NCI-H345 (cell line): ENCODE measurements around the gene PRDM5.
A peak's percentile ranks its signal among the peaks of the same experiment; 100 is the strongest.

Experiments
- DNase-seq: peaks from one replicate; lab custom pipeline; 2025; lab: John Stamatoyannopoulos, UW

Gene PRDM5

DNA sequence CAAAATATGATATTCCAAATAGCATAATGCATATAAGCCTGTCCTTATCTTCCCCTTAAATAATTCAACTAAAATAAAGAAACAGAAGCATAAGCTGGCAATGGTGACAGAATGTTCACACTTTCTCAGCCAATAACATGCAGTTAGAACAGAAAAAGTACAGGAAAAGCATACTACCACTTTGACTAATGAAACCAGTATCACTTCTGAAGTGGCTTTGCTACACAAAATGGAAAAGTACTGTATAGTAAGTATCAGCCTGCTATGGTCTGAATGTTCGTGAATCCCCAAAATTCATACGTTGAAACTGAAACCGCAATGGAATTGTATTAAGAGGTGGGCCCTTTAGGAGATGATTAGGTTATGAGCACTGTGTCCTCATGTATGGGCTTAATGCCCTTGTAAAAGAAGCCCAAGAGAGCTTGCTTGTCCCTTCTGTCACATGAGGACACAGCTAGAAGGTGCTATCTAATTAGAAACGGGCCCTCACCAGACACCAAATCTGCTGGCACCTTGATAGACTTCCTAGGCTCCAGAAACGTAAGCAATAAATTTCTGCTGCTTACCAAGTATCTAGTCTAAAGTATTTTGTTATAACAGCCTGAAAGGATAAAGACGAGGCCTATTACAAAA is 102.6 kb downstream of the PRDM5 start:
- DNase-seq, result no peak

DNA sequence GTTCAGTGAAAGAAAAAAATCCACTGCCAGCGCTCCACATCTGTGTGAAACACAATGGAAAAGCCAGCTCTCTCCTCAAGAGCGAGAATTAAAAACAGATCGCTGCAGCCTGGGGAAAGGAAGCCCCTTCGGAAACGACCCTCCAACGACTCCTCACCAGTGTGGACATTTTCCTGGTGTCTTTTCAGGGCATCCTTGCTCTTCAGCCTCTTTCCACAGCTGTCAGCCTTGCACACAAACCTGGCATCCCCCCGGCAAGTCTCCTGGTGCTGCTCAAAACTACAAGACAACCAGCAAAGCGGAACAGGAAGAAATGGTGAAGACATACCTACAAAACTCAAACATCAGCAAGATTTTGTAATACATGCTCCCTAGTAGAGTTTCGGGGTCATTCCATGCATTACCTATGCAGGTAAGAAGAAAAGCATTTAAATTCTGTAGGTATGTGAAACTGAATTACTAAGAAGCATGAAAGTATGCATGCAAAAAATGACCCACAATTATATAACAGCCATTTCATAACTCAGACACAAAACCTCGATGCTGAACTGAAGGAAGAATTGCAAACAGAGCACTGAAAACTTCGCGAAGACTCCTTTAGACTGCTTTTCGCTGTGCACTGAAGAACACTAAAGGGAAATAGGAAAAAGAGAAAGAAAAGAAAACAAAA is 106.1 kb downstream of the PRDM5 start:
- no peak for DNase-seq

DNA sequence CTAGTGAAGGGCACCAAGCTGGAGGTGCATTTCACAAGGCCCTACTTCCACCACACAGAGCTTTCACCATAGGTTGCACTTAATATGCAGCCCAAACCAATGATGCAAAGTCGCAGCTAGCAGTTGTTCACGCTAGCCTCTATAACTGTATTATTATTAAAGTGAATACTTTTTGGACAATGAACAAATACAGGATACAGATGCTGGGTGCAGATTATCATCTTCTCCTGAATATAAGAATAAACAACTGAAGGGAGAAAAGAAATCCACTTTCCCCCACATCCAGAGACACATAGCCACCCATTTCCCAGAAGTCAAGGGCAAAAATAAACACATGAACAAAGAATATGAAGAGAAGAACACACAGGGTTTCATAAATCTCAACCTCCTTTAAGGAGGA is 107.2 kb downstream of the PRDM5 start:
- no peak for DNase-seq

DNA sequence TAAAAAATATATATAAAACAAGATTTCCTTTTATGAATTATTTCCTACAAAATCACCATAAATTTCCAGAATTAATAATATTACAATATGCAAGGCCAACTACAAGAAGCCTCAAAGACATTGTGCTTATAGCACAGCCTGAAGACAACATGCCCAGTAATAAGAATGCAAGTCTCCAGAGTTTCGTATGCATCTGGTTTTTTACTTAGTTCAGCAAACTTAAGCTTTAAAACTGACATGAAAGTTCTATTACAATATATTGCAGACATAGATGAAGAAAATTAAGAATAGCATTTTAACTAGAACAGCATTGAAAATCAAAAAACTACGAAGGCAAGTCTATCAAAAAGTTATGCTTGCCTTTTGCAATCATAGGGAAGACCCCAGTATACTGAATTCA is 107.6 kb downstream of the PRDM5 start:
- DNase-seq, result no peak

DNA sequence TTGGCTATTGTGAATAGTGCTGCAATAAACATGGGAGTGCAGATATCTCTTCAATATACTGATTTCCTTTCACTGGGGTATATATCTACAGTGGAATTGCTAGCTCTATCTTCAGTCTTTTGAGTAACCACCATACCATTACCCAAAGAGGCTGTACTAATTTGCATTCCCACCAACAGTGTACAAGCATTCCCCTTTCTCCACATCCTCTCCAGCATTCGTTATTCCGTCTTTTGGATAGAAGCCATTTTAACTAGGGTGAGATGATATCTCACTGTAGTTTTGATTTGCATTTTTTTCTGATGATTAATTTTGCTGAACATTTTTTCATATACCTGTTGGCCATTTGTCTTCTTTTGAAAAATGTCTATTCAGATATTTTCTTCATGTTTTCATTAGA is 110.3 kb downstream of the PRDM5 start:
- no peak for DNase-seq

DNA sequence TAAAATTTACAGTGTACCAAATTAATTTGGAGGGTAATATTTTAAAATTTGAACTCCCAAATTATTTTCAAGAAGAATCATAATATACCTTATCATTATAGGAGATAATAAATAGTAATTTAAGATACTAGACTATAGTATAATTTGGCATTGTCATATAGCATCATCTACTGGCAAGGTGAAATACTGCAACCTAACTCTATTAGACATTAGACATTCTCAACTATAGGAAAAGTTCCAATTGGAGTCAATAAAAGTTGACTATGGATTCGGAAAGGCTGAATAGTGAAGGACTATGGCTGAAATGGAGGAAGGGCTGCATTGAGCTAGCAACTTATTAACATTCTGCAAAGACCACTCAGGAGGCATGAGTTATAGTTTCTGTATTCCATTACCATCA is 113.0 kb downstream of the PRDM5 start:
- no peak for DNase-seq

DNA sequence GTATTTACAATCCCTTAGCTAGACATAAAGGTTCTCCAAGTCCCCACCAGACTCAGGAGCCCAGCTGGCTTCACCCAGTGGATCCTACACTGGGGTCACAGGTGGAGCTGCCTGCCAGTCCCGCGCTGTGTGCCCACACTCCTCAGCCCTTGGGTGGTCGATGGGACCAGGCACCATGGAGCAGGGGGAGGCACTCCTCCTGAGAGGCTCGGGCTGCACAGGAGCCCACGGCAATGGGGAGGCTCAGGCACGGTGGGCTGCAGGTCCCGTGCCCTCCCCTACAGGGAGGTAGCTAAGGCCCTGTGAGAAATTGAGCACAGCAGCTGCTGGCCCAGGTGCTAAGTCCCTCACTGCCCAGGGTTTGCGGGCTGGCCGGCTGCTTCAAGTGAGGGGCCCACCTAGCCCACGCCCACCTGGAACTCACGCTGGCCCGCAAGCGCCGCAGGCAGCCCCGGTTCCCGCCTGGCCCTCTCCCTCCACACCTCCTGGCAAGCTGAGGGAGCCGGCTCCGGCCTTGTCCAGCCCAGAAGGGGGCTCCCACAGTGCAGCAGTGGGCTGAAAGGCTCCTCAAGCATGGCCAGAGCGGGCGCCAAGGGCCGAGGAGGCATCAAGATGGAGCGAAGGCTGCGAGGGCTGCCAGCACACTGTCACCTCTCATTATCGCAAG is 113.9 kb downstream of the PRDM5 start:
- no peak for DNase-seq

DNA sequence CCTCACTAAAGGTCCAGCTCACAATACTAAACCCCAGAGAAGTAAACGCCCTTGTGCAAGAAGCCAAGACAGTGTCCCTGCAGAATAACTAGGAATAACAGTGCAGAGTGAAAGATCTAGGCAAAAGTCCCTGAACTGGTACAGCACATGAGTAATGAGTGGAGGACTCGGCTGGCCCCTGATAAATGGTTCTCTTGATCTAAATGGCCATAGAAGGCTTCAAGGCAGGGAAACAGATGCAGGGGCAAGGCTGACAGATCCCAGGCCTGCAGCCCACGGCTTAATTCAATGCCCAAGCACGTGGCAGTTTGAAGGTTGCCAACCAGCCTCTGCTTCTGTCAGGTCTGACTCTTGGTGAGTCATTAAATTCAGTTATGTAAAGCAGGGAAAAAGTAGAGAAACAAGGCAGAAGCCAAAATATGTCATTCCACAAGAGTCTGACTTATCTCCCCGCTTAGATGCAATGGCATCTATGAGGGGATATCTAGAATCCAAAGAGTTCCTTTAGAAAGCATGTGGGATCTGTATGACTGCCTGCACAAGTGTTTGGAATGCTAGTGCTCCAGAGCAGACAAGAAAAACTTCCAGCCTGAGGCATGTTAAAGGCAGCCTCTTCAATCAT is 121.3 kb downstream of the PRDM5 start:
- no peak for DNase-seq

DNA sequence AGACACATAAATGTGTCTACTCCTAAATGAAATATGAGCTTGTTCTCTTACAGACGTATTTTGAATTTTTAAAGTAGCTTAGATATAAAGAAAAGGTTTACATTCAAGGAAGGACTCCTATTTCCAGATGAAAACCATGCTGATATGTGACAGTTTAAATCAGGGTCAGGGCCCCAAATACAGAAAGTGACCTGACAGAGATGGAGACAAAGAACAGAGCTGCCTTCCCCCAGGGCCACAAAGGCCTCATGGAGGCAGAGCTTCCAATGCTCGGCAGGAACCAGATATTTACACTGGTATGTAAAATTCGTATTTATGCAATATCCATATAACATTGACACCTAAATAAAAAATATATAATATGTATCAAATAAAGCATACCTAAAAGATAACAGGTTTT is 124.0 kb downstream of the PRDM5 start:
- DNase-seq, result no peak

DNA sequence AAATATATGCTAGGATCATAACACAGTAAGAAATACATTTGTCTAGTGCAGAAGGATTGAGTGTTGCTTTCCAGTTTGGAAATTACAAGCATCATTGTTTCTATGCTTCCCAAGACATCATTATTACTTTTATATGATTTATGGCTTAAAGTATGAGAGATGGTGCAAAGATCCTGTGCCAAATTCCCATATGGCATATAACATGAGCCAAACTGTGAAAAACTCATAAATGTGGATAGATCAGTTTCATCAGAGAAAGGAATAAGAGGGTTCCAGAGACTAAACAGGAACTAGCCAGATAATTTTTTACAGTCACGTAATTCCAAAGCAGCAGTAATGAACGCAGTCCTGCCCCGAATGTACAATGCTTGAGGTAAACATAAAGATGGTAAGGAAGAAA is 126.3 kb downstream of the PRDM5 start:
- no peak for DNase-seq

DNA sequence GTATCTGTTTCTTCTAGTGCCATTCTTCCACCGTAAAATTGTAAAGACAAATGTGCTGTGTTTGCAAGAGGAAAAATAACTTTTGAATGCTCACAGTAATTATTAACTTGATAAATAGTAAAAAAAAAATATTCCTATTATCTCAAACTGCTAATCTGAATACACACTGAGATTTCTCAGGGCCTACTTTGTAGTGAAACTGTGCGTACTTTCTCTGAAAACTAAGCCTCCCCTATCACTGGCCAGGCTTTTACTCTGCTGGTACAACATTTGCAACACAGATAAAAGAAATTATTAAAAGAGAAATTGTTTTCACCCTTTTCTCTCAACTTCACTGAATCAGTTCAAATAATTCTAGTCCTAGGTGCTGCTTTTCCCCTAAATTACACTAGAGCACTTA is 137.3 kb downstream of the PRDM5 start:
- no peak for DNase-seq

DNA sequence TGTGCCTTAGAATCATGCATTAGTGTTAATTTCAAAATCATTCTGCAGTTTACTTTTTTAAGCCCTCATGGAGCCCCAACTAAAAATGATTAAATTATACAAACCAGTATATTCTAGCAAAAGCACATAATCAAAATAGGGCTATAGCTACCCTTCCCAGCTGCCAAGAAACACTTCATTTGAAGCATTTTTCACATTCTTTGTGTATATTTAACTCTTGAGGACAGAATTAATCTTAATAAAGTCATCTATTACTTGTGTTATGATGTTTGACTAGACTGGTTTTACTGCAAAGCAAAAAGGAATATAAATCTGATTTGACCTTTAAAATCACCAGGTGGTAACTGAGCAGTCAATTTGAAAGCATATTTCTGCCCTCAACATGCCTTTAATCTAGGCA is 145.1 kb downstream of the PRDM5 start:
- DNase-seq, result no peak

DNA sequence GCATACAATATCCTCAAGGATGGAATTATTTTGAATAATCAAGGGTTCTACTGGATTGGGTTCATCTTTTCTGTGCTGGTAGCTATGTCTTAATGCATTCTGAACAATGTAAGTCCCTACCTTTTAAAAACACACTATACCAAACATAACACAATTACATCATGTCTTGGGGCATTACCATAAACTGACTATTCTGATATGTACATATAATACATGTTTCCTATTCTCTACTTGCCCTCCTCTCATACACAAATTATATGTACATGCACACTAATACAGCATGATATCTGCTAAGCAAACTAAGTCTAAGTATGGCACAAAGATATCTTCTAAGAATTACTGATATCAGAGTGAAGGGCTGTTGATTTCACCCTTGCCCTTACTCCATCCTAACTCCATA is 147.1 kb downstream of the PRDM5 start:
- no peak for DNase-seq

DNA sequence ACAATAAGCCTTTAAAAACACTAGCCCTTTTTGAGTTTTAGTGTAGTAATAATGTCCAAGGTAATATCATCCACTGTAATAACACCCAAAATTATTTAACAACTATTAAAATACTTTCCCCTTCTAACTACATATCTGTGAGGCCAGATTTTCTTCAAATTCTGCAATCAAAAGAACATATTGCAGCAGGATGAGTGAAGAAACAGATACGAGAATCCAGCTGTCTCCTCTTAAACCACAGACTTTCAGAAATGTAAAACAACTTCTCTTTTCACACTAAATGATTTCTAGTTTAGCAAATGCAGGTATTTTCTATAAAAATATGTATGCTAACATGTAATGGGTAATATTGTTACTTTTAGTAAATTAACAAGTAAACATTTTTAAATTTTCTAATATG is 148.9 kb downstream of the PRDM5 start:
- no peak for DNase-seq

DNA sequence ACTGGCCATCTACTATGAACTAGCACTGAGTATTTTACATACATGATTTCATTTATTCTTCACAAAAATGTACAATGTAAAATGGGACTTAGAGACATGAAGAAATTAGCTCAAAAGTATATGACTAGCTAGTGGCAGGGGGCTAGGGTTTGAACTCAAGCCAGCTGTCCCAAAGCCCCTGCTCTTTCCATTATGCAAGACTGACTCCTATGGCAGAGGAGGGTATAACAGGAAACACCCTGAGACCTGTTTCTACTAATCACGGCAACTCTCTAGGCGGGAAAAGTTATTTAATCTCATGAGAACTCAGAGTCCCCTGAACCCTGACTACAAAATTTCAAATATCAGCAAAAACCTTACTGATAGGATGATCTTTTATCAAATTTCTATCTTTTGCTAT is 150.6 kb downstream of the PRDM5 start:
- no peak for DNase-seq

DNA sequence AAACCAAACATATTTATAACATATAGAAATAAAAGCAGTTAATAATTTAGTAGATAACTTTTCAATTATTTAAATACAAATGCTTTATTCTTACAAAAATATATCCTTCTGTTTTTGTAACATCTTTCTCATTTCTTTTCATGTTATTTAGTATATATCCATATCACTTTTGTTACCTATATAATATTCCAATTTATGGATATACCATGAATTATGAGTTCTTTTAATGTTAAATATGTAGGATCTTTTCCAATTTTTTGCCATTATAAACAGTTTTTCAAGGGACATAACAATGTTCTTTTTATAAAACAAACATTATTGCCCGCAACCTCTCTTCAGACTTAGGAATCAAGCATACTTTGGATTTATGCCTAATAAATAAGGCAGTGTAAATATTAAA is 151.6 kb downstream of the PRDM5 start:
- no peak for DNase-seq

DNA sequence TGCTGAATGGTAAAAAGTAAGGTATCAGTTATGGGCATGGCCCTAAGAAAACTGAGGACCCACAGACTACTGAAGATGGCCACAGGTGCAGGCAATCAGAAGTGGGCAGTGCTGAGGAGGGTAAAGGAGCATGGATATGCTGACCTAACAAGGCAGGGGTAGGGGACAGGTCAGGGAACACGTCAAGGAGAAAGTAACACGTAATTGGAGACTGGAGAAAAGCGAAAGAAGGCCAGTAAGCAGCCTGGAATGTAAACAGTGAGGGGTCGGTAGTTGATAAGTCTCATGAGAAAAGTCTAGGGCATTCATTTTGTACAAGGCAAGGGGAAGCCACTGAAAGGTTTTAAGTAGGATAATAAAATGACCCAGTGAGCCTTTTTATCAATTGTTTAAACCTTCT is 153.3 kb downstream of the PRDM5 start:
- DNase-seq, result no peak

DNA sequence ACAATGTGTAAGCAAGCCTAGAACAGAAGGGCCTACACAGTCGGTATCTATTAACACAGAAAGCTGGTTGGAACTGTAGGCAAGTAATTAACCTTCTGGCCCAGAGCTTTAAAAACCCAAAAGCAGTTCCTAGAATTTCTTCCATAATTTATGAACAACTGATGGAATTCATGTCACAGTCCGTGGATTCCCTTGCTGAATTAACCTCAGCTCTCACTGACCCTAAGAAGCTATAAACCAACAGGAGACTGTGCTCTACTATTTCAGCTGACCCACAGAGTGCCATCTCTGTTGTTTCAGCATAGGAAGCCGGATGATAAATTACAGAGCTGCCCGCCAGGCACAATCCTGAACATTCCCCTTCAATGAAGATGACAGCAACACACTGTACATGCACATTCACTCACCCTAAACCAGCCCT is 157.3 kb downstream of the PRDM5 start:
- no peak for DNase-seq

DNA sequence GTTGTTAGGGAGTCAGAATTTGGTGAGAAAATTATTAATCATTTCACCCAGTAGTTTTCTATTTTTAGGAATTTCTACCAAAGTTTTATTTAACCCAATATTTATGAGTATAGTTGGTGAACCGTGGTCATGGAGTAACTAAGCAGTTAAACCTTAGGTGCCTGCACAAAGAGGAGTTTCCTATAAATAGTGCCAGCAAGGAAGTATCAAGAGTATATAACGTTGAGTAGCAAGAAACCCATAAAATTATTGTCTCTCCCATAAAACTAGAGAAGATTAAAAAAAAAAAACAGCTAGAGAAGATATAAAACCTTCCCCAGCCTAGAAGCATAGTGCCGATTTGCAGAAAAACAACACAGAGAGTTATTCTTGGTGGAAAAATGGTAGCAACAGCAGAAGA is 158.9 kb downstream of the PRDM5 start:
- DNase-seq, result no peak

DNA sequence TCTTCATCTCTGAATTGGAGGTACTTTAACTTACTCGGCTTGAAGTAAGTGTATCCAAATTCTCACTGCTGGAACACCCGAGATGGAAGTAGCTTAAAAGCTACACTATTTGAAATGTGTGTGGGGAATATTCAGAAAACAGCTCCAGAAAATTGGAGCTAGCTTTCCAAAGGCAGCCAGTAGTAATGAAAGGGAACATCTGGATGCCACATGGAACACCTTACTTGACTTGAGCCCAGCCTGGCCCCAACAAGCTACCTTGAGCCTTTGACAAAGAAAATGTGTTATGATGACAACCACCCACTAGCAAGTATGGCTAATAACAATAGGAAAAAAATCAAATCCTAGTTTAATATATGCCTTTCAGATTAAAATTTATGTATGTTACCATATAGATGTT is 161.5 kb downstream of the PRDM5 start:
- no peak for DNase-seq

DNA sequence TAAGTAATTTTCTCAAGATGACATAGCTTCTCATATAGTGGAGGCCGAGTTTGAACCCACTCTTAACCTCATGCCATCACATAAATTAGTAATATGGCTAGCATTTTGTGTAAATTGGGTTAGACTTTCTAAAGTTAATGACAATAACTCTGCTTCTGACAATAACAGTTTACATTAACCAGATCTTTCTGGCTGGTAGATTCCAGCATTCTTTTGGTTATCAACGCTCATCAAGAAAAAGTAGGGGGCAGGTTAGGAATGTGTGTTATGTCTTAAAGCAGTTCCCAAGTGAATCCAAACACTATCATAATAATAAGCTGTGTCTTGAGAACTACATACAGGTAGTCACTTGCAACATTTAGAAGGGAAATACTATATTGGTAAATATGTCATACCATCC is 162.5 kb downstream of the PRDM5 start:
- no peak for DNase-seq

DNA sequence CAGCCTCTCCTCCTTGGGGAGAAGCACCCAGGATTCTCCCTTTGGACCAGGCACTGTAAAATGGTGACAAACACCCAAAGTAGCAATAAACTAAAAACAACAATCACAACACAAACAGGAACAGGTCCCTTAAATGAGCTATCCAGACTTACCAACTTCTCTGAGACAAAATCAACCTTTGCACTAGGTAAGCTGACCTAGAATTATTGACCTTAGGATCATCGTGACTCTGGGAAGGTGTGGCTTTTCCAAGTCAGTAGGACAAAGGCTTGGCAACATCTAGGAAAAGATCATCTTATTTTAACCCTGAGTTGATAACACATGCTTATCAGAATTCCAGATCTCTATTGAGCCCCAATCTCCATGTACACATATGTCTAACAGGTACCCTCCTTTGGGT is 166.7 kb downstream of the PRDM5 start:
- no peak for DNase-seq

DNA sequence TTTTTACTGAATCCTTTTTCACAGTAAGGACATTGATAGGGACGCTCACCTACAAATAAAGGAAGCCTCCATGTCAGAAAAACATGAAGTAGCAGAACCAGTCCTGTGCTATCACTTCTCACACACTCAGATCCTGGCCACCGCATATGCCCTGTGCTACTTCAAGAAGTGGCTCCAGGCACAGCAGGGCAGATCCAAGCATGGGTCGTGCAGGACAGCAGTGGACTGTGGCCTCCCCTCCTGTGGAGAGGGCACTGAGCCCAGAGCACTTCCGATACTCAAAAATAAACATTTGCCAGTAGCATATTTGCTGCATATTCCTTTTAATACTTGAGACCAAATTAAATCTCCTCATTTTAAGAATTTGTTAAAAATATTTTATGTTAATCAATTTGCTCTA is 167.9 kb downstream of the PRDM5 start:
- peak; percentile 16 for DNase-seq
